Panc1 (cell line): Measurements from ENCODE around the gene TRAPPC1. TPM values are rescaled to one million over a fixed set of nuclear protein-coding genes. Genes with fewer than 3 reads are reported as not detected.

ENCODE experiments used
- ATAC-seq: fragments of 200-7000 bp; cut with Tn5 transposase; 2 replicates; pipeline ENCODE4 v1.9.1; 2020; ENCODE audit warnings: mild to moderate bottlenecking, moderate library complexity
- BruUV-seq: library from RNA; stranded (reverse); fragments of 400-500 nt; replicated peaks from 2 replicates; lab custom pipeline; 2021; lab: Mats Ljungman, UMichigan
- CTCF ChIA-PET: fragments of 300-600 bp; sonication (Branson Sonifier 250); formaldehyde crosslinking; loops from one replicate; lab custom pipeline; 2022; ENCODE audit warnings: antibody characterized with exemption; lab: Charles Lee
- POLR2A ChIA-PET: fragments of 300-600 bp; sonication (Branson Sonifier 250); formaldehyde crosslinking; loops from one replicate; lab custom pipeline; 2022; ENCODE audit warnings: antibody characterized with exemption; lab: Charles Lee
- DNase-seq: peaks from one replicate; pipeline ENCODE4 v3.0.0-alpha.2; 2010; ENCODE audit warnings: low read depth, low spot score
- H3K27ac ChIP-seq: 2 replicates; pipeline ENCODE4 v1.5.1; 2011; ENCODE audit warnings: mild to moderate bottlenecking, low read length, inconsistent platforms
- H3K27me3 ChIP-seq: fragments of 200-500 bp; sonication (Bioruptor generic); 2 replicates; pipeline ENCODE4 v1.6.0; 2014; ENCODE audit warnings: low read length, inconsistent platforms; ENCODE audit not compliant: control insufficient read depth, insufficient read depth
- H3K36me3 ChIP-seq: fragments of 200-500 bp; sonication (Bioruptor generic); 2 replicates; pipeline ENCODE4 v1.5.1; 2014; ENCODE audit warnings: inconsistent platforms, mild to moderate bottlenecking, low read length, moderate library complexity; ENCODE audit not compliant: control insufficient read depth, insufficient read depth
- H3K4me1 ChIP-seq: 2 replicates; pipeline ENCODE4 v1.5.1; 2011; ENCODE audit warnings: inconsistent platforms, mild to moderate bottlenecking, low read length, moderate library complexity; ENCODE audit not compliant: control insufficient read depth, insufficient read depth
- H3K4me3 ChIP-seq, 2 experiments: 2 replicates each; pipeline ENCODE4 v1.5.1; 2011 to 2012; ENCODE audit warnings: low read depth in 2 of 2, low read length in 2 of 2, mild to moderate bottlenecking in 2 of 2, inconsistent platforms in 1 of 2, moderate library complexity in 1 of 2
- H3K9me3 ChIP-seq: fragments of 200-500 bp; sonication (Bioruptor generic); 2 replicates; pipeline ENCODE4 v1.5.1; 2014; ENCODE audit warnings: low read depth, mild to moderate bottlenecking, inconsistent platforms, low read length, moderate library complexity; ENCODE audit not compliant: control insufficient read depth, insufficient read depth
- POLR2AphosphoS5 ChIP-seq: IDR thresholded peaks from 2 replicates; pipeline ENCODE4 v1.6.1; 2012; ENCODE audit warnings: mild to moderate bottlenecking, low read depth, low read length, moderate library complexity
- SIN3A ChIP-seq: IDR thresholded peaks from 2 replicates; pipeline ENCODE4 v1.6.1; 2012; ENCODE audit warnings: low read depth, mild to moderate bottlenecking, low read length, moderate library complexity, borderline replicate concordance; ENCODE audit not compliant: insufficient read depth
- TCF7L2 ChIP-seq: IDR thresholded peaks from 2 replicates; pipeline ENCODE4 v1.6.1; 2011; ENCODE audit warnings: mild to moderate bottlenecking, low read depth, low read length, inconsistent platforms
- in situ Hi-C: cut with HindIII; loops from 2 replicates; pipeline ENCODE4 v1.10.0; 2016; ENCODE audit warnings: low sequenced_read_pairs, low pct_unique_long_range_greater_than_20kb
- intact Hi-C: fragments of 100-400 bp; cut with micrococcal nuclease; formaldehyde crosslinking; loops from one replicate; pipeline ENCODE4 v1.10.0; 2022; ENCODE audit not compliant: unreplicated experiment
- total RNA-seq: library from RNA; stranded (reverse); gene quantifications from one replicate; pipeline ENCODE4 v1.2.1, GENCODE V29; 2021; ENCODE audit not compliant: unreplicated experiment
- TF ChIP-seq, protein P1 (sequence below): fragments of 450-650 bp; IDR thresholded peaks from 2 replicates; pipeline ENCODE4 v1.5.1; 2017; ENCODE audit warnings: mild to moderate bottlenecking
- TF ChIP-seq, protein P2 (sequence below), 2 experiments: IDR thresholded peaks; 2 replicates each; pipeline ENCODE4 v1.6.1; 2011 to 2012; ENCODE audit warnings: low read depth in 2 of 2, control low read depth in 1 of 2, low read length in 1 of 2, mild to moderate bottlenecking in 1 of 2, moderate library complexity in 1 of 2; ENCODE audit not compliant: insufficient read depth in 1 of 2

TRAPPC1 gene
- total RNA-seq, 1 experiment from 2014 or later: 154 TPM

DNA sequence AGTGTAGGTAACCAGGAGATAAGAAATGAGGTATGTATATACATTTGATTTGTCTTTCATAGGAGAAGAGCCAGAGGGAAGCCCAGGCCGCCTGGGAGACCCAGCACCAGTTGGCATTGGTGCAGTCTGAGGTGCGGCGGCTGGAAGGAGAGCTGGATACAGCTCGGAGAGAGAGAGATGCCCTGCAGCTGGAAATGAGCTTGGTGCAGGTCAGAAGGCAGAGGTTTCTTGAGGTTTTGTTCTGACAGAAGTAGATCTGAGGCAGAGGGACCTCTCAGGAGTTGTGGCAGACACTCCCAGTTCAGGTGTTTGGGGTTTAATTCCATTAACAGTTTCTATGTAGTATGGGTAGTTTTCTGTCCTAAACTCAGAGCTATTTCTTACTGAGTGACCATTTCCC lies 8.3 kb upstream of the TRAPPC1 start:
- Histone ChIP-seq H3K27ac (no peak overlapping the region), H3K4me1 (no peaks in the 10 kb centered on the region), H3K36me3 (peaks cover 17% of the 10 kb centered on the region), H3K4me3 (no peak overlapping the region), H3K27me3 (no peaks in the 10 kb centered on the region), H3K9me3 (no peaks in the 10 kb centered on the region)
- DNase-seq (no peak), ATAC-seq (no peak)
- intact Hi-C loops: no loop called here
- BruUV-seq: no TSS peak
- ChIA-PET CTCF (no interaction called here), POLR2A (interaction anchor here (0.5 kb wide), 1 partner anchor 146 kb away, joined by 9 read pairs; no protein-coding TSS in a partner anchor)
- TF ChIP-seq, protein P1, sequence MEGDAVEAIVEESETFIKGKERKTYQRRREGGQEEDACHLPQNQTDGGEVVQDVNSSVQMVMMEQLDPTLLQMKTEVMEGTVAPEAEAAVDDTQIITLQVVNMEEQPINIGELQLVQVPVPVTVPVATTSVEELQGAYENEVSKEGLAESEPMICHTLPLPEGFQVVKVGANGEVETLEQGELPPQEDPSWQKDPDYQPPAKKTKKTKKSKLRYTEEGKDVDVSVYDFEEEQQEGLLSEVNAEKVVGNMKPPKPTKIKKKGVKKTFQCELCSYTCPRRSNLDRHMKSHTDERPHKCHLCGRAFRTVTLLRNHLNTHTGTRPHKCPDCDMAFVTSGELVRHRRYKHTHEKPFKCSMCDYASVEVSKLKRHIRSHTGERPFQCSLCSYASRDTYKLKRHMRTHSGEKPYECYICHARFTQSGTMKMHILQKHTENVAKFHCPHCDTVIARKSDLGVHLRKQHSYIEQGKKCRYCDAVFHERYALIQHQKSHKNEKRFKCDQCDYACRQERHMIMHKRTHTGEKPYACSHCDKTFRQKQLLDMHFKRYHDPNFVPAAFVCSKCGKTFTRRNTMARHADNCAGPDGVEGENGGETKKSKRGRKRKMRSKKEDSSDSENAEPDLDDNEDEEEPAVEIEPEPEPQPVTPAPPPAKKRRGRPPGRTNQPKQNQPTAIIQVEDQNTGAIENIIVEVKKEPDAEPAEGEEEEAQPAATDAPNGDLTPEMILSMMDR: no peak
- TF ChIP-seq SIN3A (no peak), TCF7L2 (no peak), POLR2AphosphoS5 (no peak)
- TF ChIP-seq, protein P2, sequence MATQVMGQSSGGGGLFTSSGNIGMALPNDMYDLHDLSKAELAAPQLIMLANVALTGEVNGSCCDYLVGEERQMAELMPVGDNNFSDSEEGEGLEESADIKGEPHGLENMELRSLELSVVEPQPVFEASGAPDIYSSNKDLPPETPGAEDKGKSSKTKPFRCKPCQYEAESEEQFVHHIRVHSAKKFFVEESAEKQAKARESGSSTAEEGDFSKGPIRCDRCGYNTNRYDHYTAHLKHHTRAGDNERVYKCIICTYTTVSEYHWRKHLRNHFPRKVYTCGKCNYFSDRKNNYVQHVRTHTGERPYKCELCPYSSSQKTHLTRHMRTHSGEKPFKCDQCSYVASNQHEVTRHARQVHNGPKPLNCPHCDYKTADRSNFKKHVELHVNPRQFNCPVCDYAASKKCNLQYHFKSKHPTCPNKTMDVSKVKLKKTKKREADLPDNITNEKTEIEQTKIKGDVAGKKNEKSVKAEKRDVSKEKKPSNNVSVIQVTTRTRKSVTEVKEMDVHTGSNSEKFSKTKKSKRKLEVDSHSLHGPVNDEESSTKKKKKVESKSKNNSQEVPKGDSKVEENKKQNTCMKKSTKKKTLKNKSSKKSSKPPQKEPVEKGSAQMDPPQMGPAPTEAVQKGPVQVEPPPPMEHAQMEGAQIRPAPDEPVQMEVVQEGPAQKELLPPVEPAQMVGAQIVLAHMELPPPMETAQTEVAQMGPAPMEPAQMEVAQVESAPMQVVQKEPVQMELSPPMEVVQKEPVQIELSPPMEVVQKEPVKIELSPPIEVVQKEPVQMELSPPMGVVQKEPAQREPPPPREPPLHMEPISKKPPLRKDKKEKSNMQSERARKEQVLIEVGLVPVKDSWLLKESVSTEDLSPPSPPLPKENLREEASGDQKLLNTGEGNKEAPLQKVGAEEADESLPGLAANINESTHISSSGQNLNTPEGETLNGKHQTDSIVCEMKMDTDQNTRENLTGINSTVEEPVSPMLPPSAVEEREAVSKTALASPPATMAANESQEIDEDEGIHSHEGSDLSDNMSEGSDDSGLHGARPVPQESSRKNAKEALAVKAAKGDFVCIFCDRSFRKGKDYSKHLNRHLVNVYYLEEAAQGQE (IDR thresholded peaks at IDR 0.05; ENCODE audit: insufficient read depth in 1 of 2, low read depth in 2 of 2, low read length in 1 of 2): no peak
- in situ Hi-C loops: no loop called here

DNA sequence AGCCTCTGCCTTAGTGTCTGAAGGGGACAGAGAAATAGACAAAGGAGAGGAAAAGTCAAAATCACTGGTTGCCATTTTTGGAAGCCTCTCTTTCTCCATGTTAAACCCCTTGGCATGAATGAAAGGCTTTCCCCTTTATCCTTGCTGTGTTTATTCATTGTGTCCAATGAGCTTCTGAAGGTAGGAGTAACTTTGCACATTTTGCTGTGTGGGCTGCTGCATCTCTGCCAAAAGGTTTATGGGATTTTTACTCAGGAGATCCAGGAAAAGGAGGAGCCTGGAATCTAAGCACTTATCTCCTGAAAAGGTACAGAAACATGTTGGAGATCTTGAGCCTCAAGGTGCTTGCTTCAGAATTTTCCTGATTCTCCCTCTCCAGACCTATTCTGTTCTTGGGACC lies 4.1 kb upstream of the TRAPPC1 start:
- Histone ChIP-seq H3K27me3 (no peaks in the 10 kb centered on the region), H3K27ac (no peak overlapping the region), H3K4me3 (no peak overlapping the region), H3K4me1 (peaks cover 6% of the 10 kb centered on the region), H3K36me3 (peaks cover 31% of the 10 kb centered on the region), H3K9me3 (no peaks in the 10 kb centered on the region)
- ChIA-PET POLR2A (no interaction called here), CTCF (no interaction called here)
- intact Hi-C loops (no loop called here), in situ Hi-C loops (no loop called here)
- DNase-seq: no peak
- ATAC-seq: no peak
- TF ChIP-seq TCF7L2 (no peak), SIN3A (no peak), POLR2AphosphoS5 (no peak)
- TF ChIP-seq, protein P2 (IDR thresholded peaks at IDR 0.05; ENCODE audit: insufficient read depth in 1 of 2, low read depth in 2 of 2, low read length in 1 of 2): no peak
- TF ChIP-seq, protein P1: no peak
- no TSS peak for BruUV-seq
